ENCODE results near the gene PRKG1.

- TF ChIP-seq CREB1 (CRISPR knock-in tag; IDR thresholded peaks at IDR 0.05; ENCODE audit: low read depth) (no peak), JUNB (IDR thresholded peaks at IDR 0.05; ENCODE audit: unreplicated experiment) (no peak), STAT1 (IDR thresholded peaks at IDR 0.05; ENCODE audit: unreplicated experiment) (no peak), EZH2 (IDR thresholded peaks at IDR 0.05; ENCODE audit: low read depth, unreplicated experiment) (no peak), REST (IDR thresholded peaks at IDR 0.05; ENCODE audit: unreplicated experiment) (no peak), ZNF331 (CRISPR knock-in tag; IDR thresholded peaks at IDR 0.05; ENCODE audit: low read depth) (no peak), EZH2phosphoT487 (IDR thresholded peaks at IDR 0.05; ENCODE audit: unreplicated experiment) (no peak), POLR2AphosphoS5 (IDR thresholded peaks at IDR 0.05; ENCODE audit: low read depth) (no peak)
- TF ChIP-seq, protein P1, sequence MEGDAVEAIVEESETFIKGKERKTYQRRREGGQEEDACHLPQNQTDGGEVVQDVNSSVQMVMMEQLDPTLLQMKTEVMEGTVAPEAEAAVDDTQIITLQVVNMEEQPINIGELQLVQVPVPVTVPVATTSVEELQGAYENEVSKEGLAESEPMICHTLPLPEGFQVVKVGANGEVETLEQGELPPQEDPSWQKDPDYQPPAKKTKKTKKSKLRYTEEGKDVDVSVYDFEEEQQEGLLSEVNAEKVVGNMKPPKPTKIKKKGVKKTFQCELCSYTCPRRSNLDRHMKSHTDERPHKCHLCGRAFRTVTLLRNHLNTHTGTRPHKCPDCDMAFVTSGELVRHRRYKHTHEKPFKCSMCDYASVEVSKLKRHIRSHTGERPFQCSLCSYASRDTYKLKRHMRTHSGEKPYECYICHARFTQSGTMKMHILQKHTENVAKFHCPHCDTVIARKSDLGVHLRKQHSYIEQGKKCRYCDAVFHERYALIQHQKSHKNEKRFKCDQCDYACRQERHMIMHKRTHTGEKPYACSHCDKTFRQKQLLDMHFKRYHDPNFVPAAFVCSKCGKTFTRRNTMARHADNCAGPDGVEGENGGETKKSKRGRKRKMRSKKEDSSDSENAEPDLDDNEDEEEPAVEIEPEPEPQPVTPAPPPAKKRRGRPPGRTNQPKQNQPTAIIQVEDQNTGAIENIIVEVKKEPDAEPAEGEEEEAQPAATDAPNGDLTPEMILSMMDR (conservative IDR thresholded peaks at IDR 0.05; ENCODE audit: low read depth in 2 of 2): no peak
Observed at GRCh38 chr10:51145375-51145774, 71.1 kb downstream of the PRKG1 start.

All from GM23338 (cell line).